GM12878 (cell line): ENCODE results near the gene FNDC11. TPM values are rescaled to one million over a fixed set of nuclear protein-coding genes. Genes with fewer than 3 reads are reported as not detected.

Experiments
- ATAC-seq: fragments of 200-7000 bp; cut with Tn5 transposase; 3 replicates; pipeline ENCODE4 v1.9.1; 2020; ENCODE audit warnings: mild to moderate bottlenecking, moderate library complexity
- BruUV-seq: library from RNA; stranded (reverse); fragments of 400-500 nt; replicated peaks from 2 replicates; lab custom pipeline; 2021; lab: Mats Ljungman, UMichigan
- CTCF ChIA-PET: fragments of 300-600 bp; sonication (Branson Sonifier 250); formaldehyde crosslinking; extraction: SDS; loops from one replicate; lab custom pipeline; 2021; ENCODE audit warnings: inconsistent platforms; lab: Yijun Ruan, JAX
- POLR2A ChIA-PET: fragments of 350-600 bp; formaldehyde crosslinking; extraction: SDS; loops from one replicate; lab custom pipeline; 2021; ENCODE audit warnings: inconsistent platforms; lab: Charles Lee
- RAD21 ChIA-PET: fragments of 300-600 bp; sonication (Branson Sonifier 250); formaldehyde crosslinking; loops from one replicate; lab custom pipeline; 2023; ENCODE audit warnings: antibody characterized with exemption; ENCODE audit not compliant: unreplicated experiment; lab: Charles Lee
- SMC1A ChIA-PET: fragments of 300-600 bp; sonication (Branson Sonifier 250); formaldehyde crosslinking; loops from one replicate; lab custom pipeline; 2023; ENCODE audit not compliant: unreplicated experiment, uncharacterized antibody; lab: Charles Lee
- DNase-seq: peaks from one replicate; pipeline ENCODE4 v3.0.0-alpha.2; 2011; ENCODE audit warnings: low read depth, low spot score
- FAIRE-seq: peaks from 3 replicates; lab custom pipeline; 2011; peaks lifted over from hg19 to GRCh38; lab: Jason Lieb, UNC
- H2AFZ ChIP-seq: 2 replicates; pipeline ENCODE4 v1.6.0; 2011; ENCODE audit warnings: low read depth, low read length, control low read depth; ENCODE audit not compliant: control insufficient read depth
- H3K27ac ChIP-seq: 2 replicates; pipeline ENCODE4 v1.5.1; 2011; ENCODE audit warnings: control low read depth; ENCODE audit not compliant: control insufficient read depth, insufficient read depth
- H3K27me3 ChIP-seq, 2 experiments: replicated peaks in 1 of 2; 2 replicates each; pipeline versions ENCODE4 v1.6.0 to v1.6.1; 2011; ENCODE audit warnings: low read length in 1 of 2; ENCODE audit not compliant: control insufficient read depth in 2 of 2, insufficient read depth in 2 of 2
- H3K36me3 ChIP-seq, 2 experiments: 2 replicates each; pipeline ENCODE4 v1.5.1; 2011; ENCODE audit warnings: low read length in 1 of 2; ENCODE audit not compliant: control insufficient read depth in 2 of 2, insufficient read depth in 2 of 2
- H3K4me1 ChIP-seq: 2 replicates; pipeline ENCODE4 v1.6.1; 2011; ENCODE audit warnings: mild to moderate bottlenecking, low read length, moderate library complexity, mixed read lengths; ENCODE audit not compliant: control insufficient read depth, insufficient read depth
- H3K4me2 ChIP-seq: 2 replicates; pipeline ENCODE4 v1.6.0; 2011; ENCODE audit warnings: control low read depth; ENCODE audit not compliant: control insufficient read depth, insufficient read depth
- H3K4me3 ChIP-seq: fragments of 200-600 bp; sonication (generic); 2 replicates; pipeline ENCODE4 v1.5.1; 2016
- H3K79me2 ChIP-seq: 2 replicates; pipeline ENCODE4 v1.6.0; 2011; ENCODE audit warnings: low read length; ENCODE audit not compliant: control insufficient read depth, insufficient read depth
- H3K9ac ChIP-seq: 2 replicates; pipeline ENCODE4 v1.8.0; 2011; ENCODE audit warnings: low read length, control low read depth, mixed read lengths; ENCODE audit not compliant: control insufficient read depth, insufficient read depth
- H3K9me3 ChIP-seq: replicated peaks from 3 replicates; pipeline ENCODE4 v1.5.1; 2011; ENCODE audit warnings: mild to moderate bottlenecking, low read length; ENCODE audit not compliant: control insufficient read depth, insufficient read depth
- H4K20me1 ChIP-seq: 2 replicates; pipeline ENCODE4 v1.6.0; 2011; ENCODE audit not compliant: control insufficient read depth, insufficient read depth
- CHD1 ChIP-seq: IDR thresholded peaks from 2 replicates; pipeline ENCODE4 v1.6.1; 2012; ENCODE audit warnings: low read depth, low read length, improper control_type of control experiment
- E2F4 ChIP-seq: IDR thresholded peaks from 2 replicates; pipeline ENCODE4 v1.6.1; 2012; ENCODE audit warnings: low read depth, low read length, improper control_type of control experiment
- FOXK2 ChIP-seq: fragments of 450-650 bp; IDR thresholded peaks from 2 replicates; pipeline ENCODE4 v1.6.1; 2017; ENCODE audit warnings: mild to moderate bottlenecking, moderate library complexity
- NBN ChIP-seq: fragments of 450-650 bp; IDR thresholded peaks from 2 replicates; pipeline ENCODE4 v1.6.1; 2016
- PKNOX1 ChIP-seq: fragments of 450-650 bp; IDR thresholded peaks from 2 replicates; pipeline ENCODE4 v1.6.1; 2016; ENCODE audit warnings: mild to moderate bottlenecking
- SUPT20H ChIP-seq: IDR thresholded peaks from 2 replicates; pipeline ENCODE4 v1.6.1; 2011; ENCODE audit warnings: low read depth, mild to moderate bottlenecking, low read length, moderate library complexity, borderline replicate concordance; ENCODE audit not compliant: control insufficient read depth
- ZNF24 ChIP-seq: fragments of 450-650 bp; IDR thresholded peaks from 2 replicates; pipeline ENCODE4 v1.6.1; 2017; ENCODE audit warnings: antibody characterized with exemption, mild to moderate bottlenecking
- WGBS: methylation state at CpG from one replicate; pipeline ENCODE4 v1.1.6; 2016; ENCODE audit warnings: low lambda C conversion rate; ENCODE audit not compliant: insufficient replicate concordance, insufficient coverage; ENCODE audit errors: missing lambda C conversion rate; 5-methylcytosine and 5-hydroxymethylcytosine counted together
- in situ Hi-C: fragments of 300-500 bp; cut with MboI; formaldehyde crosslinking; loops from 9 replicates; pipeline ENCODE4 v1.14.3; 2018; ENCODE audit warnings: mixed read lengths
- intact Hi-C: fragments of 100-400 bp; cut with micrococcal nuclease; formaldehyde crosslinking; loops from one replicate; pipeline ENCODE4 v1.14.2; 2022; ENCODE audit not compliant: unreplicated experiment
- polyA plus RNA-seq, 11 experiments: library from polyadenylated mRNA; depleted of rRNA in 4 of 11; unstranded in 6 of 11; stranded (reverse) in 5 of 11; fragments of >200 nt; fragmentation: Nextera tagmentation in 4 of 11; fragmentation: Illumina TruSeq in 1 of 11; extraction: Ambion mirVana in 4 of 11; extraction: Trizol in 1 of 11; gene quantifications; 1 replicate in 1 of 11; 2 replicates in 10 of 11; pipeline versions ENCODE4 v1.2.1 to v1.2.3, GENCODE V29; 2011 to 2016; ENCODE audit warnings: inconsistent platforms in 2 of 11, missing spikeins in 2 of 11, low read depth in 1 of 11
- total RNA-seq, 4 experiments: library from RNA; depleted of rRNA in 3 of 4; stranded (reverse); fragments of >200 nt in 3 of 4; fragmentation: Illumina TruSeq in 1 of 4; extraction: Trizol in 1 of 4; gene quantifications; 2 replicates each; pipeline versions ENCODE4 v1.2.1 to v1.2.3, GENCODE V29; 2013 to 2021

Gene FNDC11
- total and polyA plus RNA-seq, 10 of the 15 experiments (the other 5 are each of a cell fraction or from before 2014, with no cell fraction given) = 0.09 to 0.72 (median 0.34) TPM; not detected in 2

DNA sequence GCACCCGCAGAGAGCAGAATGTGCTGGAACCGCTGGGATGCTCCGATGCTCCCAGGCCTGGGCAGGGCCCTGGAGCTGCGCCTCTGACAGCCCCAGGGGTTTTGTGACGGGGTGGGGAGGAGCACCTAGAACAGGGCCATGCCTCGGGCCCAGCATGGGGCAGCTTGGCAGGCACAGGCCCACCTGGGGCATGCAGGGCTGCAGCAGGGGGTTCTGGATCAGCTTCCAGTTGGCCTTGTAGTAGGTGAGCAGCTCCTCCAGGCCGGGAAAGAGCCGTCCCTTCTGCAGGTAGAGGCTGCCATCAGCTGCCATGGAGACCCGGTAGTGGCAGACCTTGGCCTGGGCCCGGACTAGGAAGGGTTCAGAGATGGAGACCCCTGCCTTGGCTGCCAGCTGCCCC lies 10.8 kb upstream of the FNDC11 start (continued):
- no peak for TF ChIP-seq FOXK2
- TF ChIP-seq SUPT20H = no peak

- Histone ChIP-seq H3K9ac (no peak overlapping the region), H4K20me1 (no peaks in the 10 kb centered on the region), H3K79me2 (no peaks in the 10 kb centered on the region), H3K4me1 (peaks cover 13% of the 10 kb centered on the region; the same call in 1 of the 2 replicates), H3K4me2 (no peak overlapping the region), H3K36me3 (no peaks in the 10 kb centered on the region), H3K27ac (no peak overlapping the region), H3K4me3 (no peak overlapping the region), H3K27me3 (no peaks in the 10 kb centered on the region), H2AFZ (no peak overlapping the region), H3K9me3 (no peaks in the 10 kb centered on the region)
- TF ChIP-seq E2F4 (no peak), CHD1 (no peak), NBN (0 out of 2 replicates have a peak, but pooled peaks have one; percentile 24), PKNOX1 (peak; percentile 22; the same call in 1 of the 2 replicates), ZNF24 (peak; percentile 99)
- in situ Hi-C loops = no loop called here
- DNase-seq = no peak
- ATAC-seq = no peak
- intact Hi-C loops = no loop called here
- RAD21 ChIA-PET = interaction anchor here (1.2 to 1.6 kb wide), 2 partner anchors 9 to 19 kb away, joined by 3 to 4 read pairs; no protein-coding TSS in a partner anchor
- WGBS = 52% methylated on average over 6 of the region's 6 CpGs
- FAIRE-seq = no peak
- no TSS peak for BruUV-seq
- SMC1A ChIA-PET = no interaction called here
- POLR2A ChIA-PET = interaction anchor here (1.1 to 1.5 kb wide), 3 partner anchors 8 to 98 kb away, joined by 3 read pairs; partner anchors contain the start of gene PPDPF
- CTCF ChIA-PET = interaction anchor here (1.3 kb wide), 1 partner anchor 9 kb away, joined by 9 read pairs; no protein-coding TSS in a partner anchor
Observed at GRCh38 chr20:63543733-63544132, 10.2 kb upstream of the FNDC11 start.
